Fibroblast of gingiva (primary cell): Measurements from ENCODE around the gene GPR83.
"Not testable (repeated sequence)": the region's sequence is repeated elsewhere in the genome, so short reads cannot be mapped to it uniquely, and the experiment has no call there.

Experiments
- DNase-seq: peaks from one replicate; pipeline ENCODE4 v3.0.0-alpha.2; 2011; ENCODE audit warnings: low read depth

GPR83 gene

GRCh38 chr11:94370576-94370975 lies 30.6 kb downstream of the GPR83 start:
- DNase-seq: not testable (repeated sequence)

GRCh38 chr11:94350850-94351563 lies 50.2 kb downstream of the GPR83 start:
- not testable (repeated sequence) for DNase-seq

- not testable (repeated sequence) for DNase-seq
Measured at GRCh38 chr11:94346311-94346710, 54.9 kb downstream of the GPR83 start.

GRCh38 chr11:94343495-94343894 lies 57.7 kb downstream of the GPR83 start:
- no peak for DNase-seq

GRCh38 chr11:94342250-94342649 lies 59.0 kb downstream of the GPR83 start:
- DNase-seq: no peak

- DNase-seq: no peak
Measured at GRCh38 chr11:94338651-94339050, 62.6 kb downstream of the GPR83 start.

- DNase-seq: no peak
Measured at GRCh38 chr11:94336033-94336432, 65.2 kb downstream of the GPR83 start.

GRCh38 chr11:94332814-94333213 lies 68.4 kb downstream of the GPR83 start:
- DNase-seq: no peak

GRCh38 chr11:94330789-94331188 lies 70.4 kb downstream of the GPR83 start:
- no peak for DNase-seq

GRCh38 chr11:94329501-94329900 lies 71.7 kb downstream of the GPR83 start:
- no peak for DNase-seq

- no peak for DNase-seq
Measured at GRCh38 chr11:94328587-94329080, 72.6 kb downstream of the GPR83 start.
